Measurements from ENCODE around the gene GRID2. TPM values are rescaled to one million over a fixed set of nuclear protein-coding genes. Genes with fewer than 3 reads are reported as not detected.

The GRID2 gene
- polyA plus RNA-seq, 1 donor (not counting 4 experiments of a cell fraction or from before 2014, with no cell fraction given): not detected

- H3K9me1 ChIP-seq (ENCODE audit: control insufficient read depth, extremely low read depth, insufficient read depth, low read length): no peaks in the 10 kb centered on the region
- no peaks in the 10 kb centered on the region for H3K4me1 ChIP-seq (ENCODE audit: control insufficient read depth, extremely low read depth, insufficient read depth, low read length)
- no peaks in the 10 kb centered on the region for H3K36me3 ChIP-seq (ENCODE audit: control insufficient read depth in 2 of 2, extremely low read depth in 1 of 2, insufficient read depth in 2 of 2, low read length in 2 of 2)
- no peaks in the 10 kb centered on the region for H3K27me3 ChIP-seq (ENCODE audit: control insufficient read depth, extremely low read depth, insufficient read depth, low read length)
- H2AFZ ChIP-seq (ENCODE audit: control insufficient read depth, low read length): no peak overlapping the region
- H3K79me2 ChIP-seq (ENCODE audit: control insufficient read depth, insufficient read depth, low read length): no peaks in the 10 kb centered on the region
- H3K9me3 ChIP-seq (ENCODE audit: control insufficient read depth, low read depth, low read length): no peaks in the 10 kb centered on the region
- H3K9ac ChIP-seq (ENCODE audit: control insufficient read depth, extremely low read depth, insufficient read depth, low read length): no peak overlapping the region
- no peak for TF ChIP-seq CTCF (optimal IDR thresholded peaks at IDR 0.05 in 1 of 3, IDR thresholded peaks at IDR 0.05 in 1 of 3, conservative IDR thresholded peaks at IDR 0.05 in 1 of 3; ENCODE audit: extremely low read depth in 1 of 3, insufficient read depth in 2 of 3, low read length in 3 of 3)
- TF ChIP-seq EZH2 (IDR thresholded peaks at IDR 0.05; ENCODE audit: low read length): no peak
- dilution Hi-C loops (cut with MboI; ENCODE audit: extremely low pct_ligation_motif_present, low sequenced_read_pairs): no loop called here
- H4K20me1 ChIP-seq (ENCODE audit: control insufficient read depth, extremely low read depth, insufficient read depth, low read length): no peaks in the 10 kb centered on the region
- no peak for FAIRE-seq
- no peak overlapping the region for H3K27ac ChIP-seq (ENCODE audit: control insufficient read depth, insufficient read depth, low read length)
- H3K4me2 ChIP-seq (ENCODE audit: control insufficient read depth, extremely low read depth, insufficient read depth, low read depth, low read length): no peak overlapping the region
- H3K4me3 ChIP-seq (ENCODE audit: control insufficient read depth in 2 of 3, extremely low read depth in 1 of 3, insufficient read depth in 2 of 3, low read depth in 1 of 3, low read length in 3 of 3): no peak overlapping the region
- no peak for DNase-seq (ENCODE audit: low read depth, low spot score)
Observed at GRCh38 chr4:92279296-92279695, 24.5 kb upstream of the GRID2 start.

GRCh38 chr4:92299152-92299551 is 4.6 kb upstream of the GRID2 start:
- Histone ChIP-seq H4K20me1 (ENCODE audit: control insufficient read depth, extremely low read depth, insufficient read depth, low read length) (no peaks in the 10 kb centered on the region), H3K4me1 (ENCODE audit: control insufficient read depth, extremely low read depth, insufficient read depth, low read length) (peaks cover 5% of the 10 kb centered on the region), H3K36me3 (ENCODE audit: control insufficient read depth in 2 of 2, extremely low read depth in 1 of 2, insufficient read depth in 2 of 2, low read length in 2 of 2) (no peaks in the 10 kb centered on the region), H3K79me2 (ENCODE audit: control insufficient read depth, insufficient read depth, low read length) (no peaks in the 10 kb centered on the region), H3K4me2 (ENCODE audit: control insufficient read depth, extremely low read depth, insufficient read depth, low read depth, low read length) (no peak overlapping the region), H3K27me3 (ENCODE audit: control insufficient read depth, extremely low read depth, insufficient read depth, low read length) (peaks cover 24% of the 10 kb centered on the region), H2AFZ (ENCODE audit: control insufficient read depth, low read length) (no peak overlapping the region), H3K9me1 (ENCODE audit: control insufficient read depth, extremely low read depth, insufficient read depth, low read length) (no peaks in the 10 kb centered on the region), H3K27ac (ENCODE audit: control insufficient read depth, insufficient read depth, low read length) (no peak overlapping the region), H3K9me3 (ENCODE audit: control insufficient read depth, low read depth, low read length) (no peaks in the 10 kb centered on the region), H3K4me3 (ENCODE audit: control insufficient read depth in 2 of 3, extremely low read depth in 1 of 3, insufficient read depth in 2 of 3, low read depth in 1 of 3, low read length in 3 of 3) (no peak overlapping the region), H3K9ac (ENCODE audit: control insufficient read depth, extremely low read depth, insufficient read depth, low read length) (no peak overlapping the region)
- DNase-seq (ENCODE audit: low read depth, low spot score): no peak
- no peak for FAIRE-seq
- TF ChIP-seq CTCF (optimal IDR thresholded peaks at IDR 0.05 in 1 of 3, IDR thresholded peaks at IDR 0.05 in 1 of 3, conservative IDR thresholded peaks at IDR 0.05 in 1 of 3; ENCODE audit: extremely low read depth in 1 of 3, insufficient read depth in 2 of 3, low read length in 3 of 3) (peak in 1 of 3 experiments; percentile 15), EZH2 (IDR thresholded peaks at IDR 0.05; ENCODE audit: low read length) (no peak)
- dilution Hi-C loops (cut with MboI; ENCODE audit: extremely low pct_ligation_motif_present, low sequenced_read_pairs): no loop called here
